Retinal pigment epithelial cell (primary cell): ENCODE measurements around the gene CFAP157.

Experiments
- DNase-seq: peaks from one replicate; pipeline ENCODE4 v3.0.0-alpha.2; 2010; ENCODE audit warnings: low read depth
- H3K4me3 ChIP-seq: 2 replicates; pipeline ENCODE4 v1.5.1; 2011; ENCODE audit warnings: mild to moderate bottlenecking, low read length, control low read depth, moderate library complexity
- CTCF ChIP-seq: conservative IDR thresholded peaks from 2 replicates; pipeline ENCODE4 v1.5.1; 2011; ENCODE audit warnings: low read depth, low read length, control low read depth, inconsistent platforms

Gene CFAP157

GRCh38 chr9:127667127-127667844, 39.5 kb upstream of the CFAP157 start:
- no peak overlapping the region for H3K4me3 ChIP-seq
- no peak for DNase-seq
- no peak for TF ChIP-seq CTCF

GRCh38 chr9:127667906-127668305, 38.9 kb upstream of the CFAP157 start:
- H3K4me3 ChIP-seq, result no peak overlapping the region
- TF ChIP-seq CTCF, result no peak
- DNase-seq, result no peak

GRCh38 chr9:127673234-127673633, 33.6 kb upstream of the CFAP157 start:
- no peak for DNase-seq
- no peak overlapping the region for H3K4me3 ChIP-seq
- no peak for TF ChIP-seq CTCF

GRCh38 chr9:127676638-127677037, 30.1 kb upstream of the CFAP157 start:
- no peak for DNase-seq
- TF ChIP-seq CTCF, result no peak
- no peak overlapping the region for H3K4me3 ChIP-seq

GRCh38 chr9:127679506-127679905, 27.3 kb upstream of the CFAP157 start:
- TF ChIP-seq CTCF, result no peak
- H3K4me3 ChIP-seq, result no peak overlapping the region
- DNase-seq, result no peak

- DNase-seq, result no peak
Measured at GRCh38 chr9:127680226-127680625, 26.6 kb upstream of the CFAP157 start.

More at GRCh38 chr9:127680226-127680625, 26.6 kb upstream of the CFAP157 start:
- TF ChIP-seq CTCF, result no peak
- H3K4me3 ChIP-seq, result no peak overlapping the region
